PC-3 (cell line): ENCODE measurements around the gene CFAP73.

Experiments
- EZH2 ChIP-seq: fragments of 300-600 bp; sonication (generic); IDR thresholded peaks from one replicate; pipeline ENCODE4 v1.6.1; 2017; ENCODE audit warnings: antibody characterized with exemption, mild to moderate bottlenecking, low read length; ENCODE audit not compliant: unreplicated experiment
- EZH2phosphoT487 ChIP-seq: fragments of 300-600 bp; sonication (generic); IDR thresholded peaks from 2 replicates; pipeline ENCODE4 v1.6.1; 2018; ENCODE audit warnings: mild to moderate bottlenecking, antibody characterized with exemption, low read length, borderline replicate concordance
- TF ChIP-seq, protein P1 (sequence below): fragments of 300-600 bp; sonication (generic); conservative IDR thresholded peaks from 2 replicates; pipeline ENCODE4 v1.5.1; 2017; ENCODE audit warnings: antibody characterized with exemption, low read depth, mild to moderate bottlenecking, low read length

DNA sequence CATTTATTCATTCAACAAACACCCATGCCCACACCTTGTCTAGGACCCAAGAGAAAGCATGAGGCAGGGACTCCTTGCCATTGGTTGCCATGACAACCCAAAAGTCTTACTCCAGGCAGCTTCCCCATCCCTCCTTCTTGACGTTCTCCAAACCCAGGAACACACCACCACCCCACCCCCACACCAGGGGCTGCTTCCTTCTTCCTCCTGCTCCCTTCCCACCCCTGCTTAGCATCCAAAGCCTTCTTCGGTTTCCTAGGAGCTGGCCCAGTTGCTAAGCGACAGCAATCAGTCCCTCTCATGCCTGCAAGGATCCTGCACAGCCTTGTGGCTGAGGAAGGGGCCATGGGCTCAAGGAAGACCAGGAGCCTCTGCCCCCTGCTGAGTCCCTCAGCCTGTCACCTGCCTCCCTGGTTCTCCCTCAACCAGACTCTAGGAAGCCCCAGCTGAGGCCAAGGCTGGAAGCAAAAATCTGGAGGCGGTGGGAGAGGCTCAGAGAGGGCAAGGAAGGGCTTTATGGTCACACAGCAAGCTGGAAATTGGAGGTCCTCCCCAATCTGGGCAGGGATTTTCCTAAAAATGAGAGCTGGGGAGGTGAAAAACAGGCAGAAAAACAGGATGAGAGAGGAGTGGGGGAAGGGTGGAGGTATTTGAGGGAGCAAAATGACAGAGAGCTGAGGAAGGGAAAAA is 29.4 kb upstream of the CFAP73 start:
- TF ChIP-seq, protein P1, sequence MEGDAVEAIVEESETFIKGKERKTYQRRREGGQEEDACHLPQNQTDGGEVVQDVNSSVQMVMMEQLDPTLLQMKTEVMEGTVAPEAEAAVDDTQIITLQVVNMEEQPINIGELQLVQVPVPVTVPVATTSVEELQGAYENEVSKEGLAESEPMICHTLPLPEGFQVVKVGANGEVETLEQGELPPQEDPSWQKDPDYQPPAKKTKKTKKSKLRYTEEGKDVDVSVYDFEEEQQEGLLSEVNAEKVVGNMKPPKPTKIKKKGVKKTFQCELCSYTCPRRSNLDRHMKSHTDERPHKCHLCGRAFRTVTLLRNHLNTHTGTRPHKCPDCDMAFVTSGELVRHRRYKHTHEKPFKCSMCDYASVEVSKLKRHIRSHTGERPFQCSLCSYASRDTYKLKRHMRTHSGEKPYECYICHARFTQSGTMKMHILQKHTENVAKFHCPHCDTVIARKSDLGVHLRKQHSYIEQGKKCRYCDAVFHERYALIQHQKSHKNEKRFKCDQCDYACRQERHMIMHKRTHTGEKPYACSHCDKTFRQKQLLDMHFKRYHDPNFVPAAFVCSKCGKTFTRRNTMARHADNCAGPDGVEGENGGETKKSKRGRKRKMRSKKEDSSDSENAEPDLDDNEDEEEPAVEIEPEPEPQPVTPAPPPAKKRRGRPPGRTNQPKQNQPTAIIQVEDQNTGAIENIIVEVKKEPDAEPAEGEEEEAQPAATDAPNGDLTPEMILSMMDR: no peak
- TF ChIP-seq EZH2phosphoT487: no peak
- TF ChIP-seq EZH2: no peak
